Sigmoid colon (tissue), 7 donors: ENCODE results near the gene MS4A18. TPM values are rescaled to one million over a fixed set of nuclear protein-coding genes. Genes with fewer than 3 reads are reported as not detected.

Experiments
- DNase-seq: peaks from one replicate; pipeline ENCODE4 v3.0.0-alpha.2; 2019
- H3K27ac ChIP-seq, 4 donors: fragments of 200-600 bp; sonication (generic); one replicate each; pipeline ENCODE4 v1.5.1; 2016 to 2019; ENCODE audit warnings: mild to moderate bottlenecking in 1 of 4
- H3K27me3 ChIP-seq, 3 donors: fragments of 200-600 bp; sonication (generic); one replicate each; pipeline ENCODE4 v1.5.1; 2019; ENCODE audit warnings: mild to moderate bottlenecking in 1 of 3
- H3K36me3 ChIP-seq, 4 donors: fragments of 200-600 bp; sonication (generic); one replicate each; pipeline ENCODE4 v1.5.1; 2016 to 2019
- H3K4me1 ChIP-seq, 4 donors: fragments of 200-600 bp; sonication (generic); one replicate each; pipeline ENCODE4 v1.5.1; 2017 to 2019
- H3K4me3 ChIP-seq, 4 donors: fragments of 200-600 bp; sonication (generic); one replicate each; pipeline ENCODE4 v1.5.1; 2017 to 2019; ENCODE audit warnings: mild to moderate bottlenecking in 2 of 4, moderate library complexity in 1 of 4
- H3K9me3 ChIP-seq, 4 donors: fragments of 200-600 bp in 3 of 4; sonication (generic) in 3 of 4; one replicate each; pipeline versions ENCODE4 v1.5.1 to v1.6.1; 2013 to 2019
- CTCF ChIP-seq, 4 experiments: fragments of 450-650 bp in 3 of 4; fragments of 200-600 bp in 1 of 4; IDR thresholded peaks; one replicate each; pipeline ENCODE4 v1.5.1; 2016 to 2019; ENCODE audit warnings: antibody characterized with exemption in 4 of 4, mild to moderate bottlenecking in 3 of 4, moderate library complexity in 2 of 4
- EP300 ChIP-seq, 4 donors: sonication (generic); formaldehyde crosslinking; IDR thresholded peaks; one replicate each; pipeline ENCODE4 v1.6.1; 2017; ENCODE audit warnings: antibody characterized with exemption in 4 of 4
- POLR2A ChIP-seq, 2 donors: fragments of 450-650 bp; IDR thresholded peaks; one replicate each; pipeline ENCODE4 v1.6.1; 2016; ENCODE audit warnings: antibody characterized with exemption in 2 of 2, mild to moderate bottlenecking in 2 of 2, moderate library complexity in 2 of 2
- POLR2AphosphoS5 ChIP-seq, 4 donors: sonication (generic); formaldehyde crosslinking; IDR thresholded peaks; one replicate each; pipeline ENCODE4 v1.6.1; 2017; ENCODE audit warnings: antibody characterized with exemption in 4 of 4
- WGBS, 2 donors: extraction: QIAGEN DNeasy Blood & Tissue Kit; methylation state at CpG; one replicate each; pipeline ENCODE4 v1.1.7; 2013; 5-methylcytosine and 5-hydroxymethylcytosine counted together
- intact Hi-C: fragments of 100-400 bp; cut with DNase I; formaldehyde crosslinking; loops from one replicate; pipeline ENCODE4 v1.15.1; 2023
- polyA plus RNA-seq, 3 donors: library from polyadenylated mRNA; stranded (reverse); fragments of 200-250 nt; gene quantifications; one replicate each; pipeline ENCODE4 v1.2.3, GENCODE V29; 2013
- total RNA-seq, 4 donors: library from RNA; depleted of rRNA; stranded (reverse); fragments of >200 nt; gene quantifications; one replicate each; pipeline ENCODE4 v1.1.0, GENCODE V29; 2016
- donor health status: healthy with polysubstance abuse.
- donor health status: Bipolar disorder and iron deficiency.
- donor health status: healthy.

The MS4A18 gene
- total and polyA plus RNA-seq, 7 donors = 0.10 TPM; not detected in 6

- no peak for DNase-seq
- Histone ChIP-seq H3K27me3 (peaks cover 0 to 3% (median 0%) of the 10 kb centered on the region in 3 donors), H3K9me3 (no peaks in the 10 kb centered on the region), H3K36me3 (no peaks in the 10 kb centered on the region), H3K4me3 (no peak overlapping the region), H3K4me1 (no peaks in the 10 kb centered on the region), H3K27ac (no peak overlapping the region)
- 84 to 90% methylated on average over 1 of the region's 1 CpG for WGBS, 2 donors
- TF ChIP-seq POLR2A (IDR thresholded peaks at IDR 0.05) (no peak), EP300 (IDR thresholded peaks at IDR 0.05) (no peak), CTCF (IDR thresholded peaks at IDR 0.05) (no peak), POLR2AphosphoS5 (IDR thresholded peaks at IDR 0.05) (no peak)
- intact Hi-C loops = no loop called here
Observed at GRCh38 chr11:60725592-60725991, 1.1 kb downstream of the MS4A18 start.

GRCh38 chr11:60731586-60731985 is 7.1 kb downstream of the MS4A18 start:
- H3K27me3 ChIP-seq = peaks cover 0 to 3% (median 0%) of the 10 kb centered on the region in 3 donors
- intact Hi-C loops = no loop called here
- H3K4me3 ChIP-seq = no peak overlapping the region
- H3K9me3 ChIP-seq = no peaks in the 10 kb centered on the region
- no peaks in the 10 kb centered on the region for H3K4me1 ChIP-seq
- WGBS, 2 donors = 79 to 84% methylated on average over 8 of the region's 8 CpGs
- no peaks in the 10 kb centered on the region for H3K36me3 ChIP-seq
- H3K27ac ChIP-seq = no peak overlapping the region
- TF ChIP-seq POLR2A (IDR thresholded peaks at IDR 0.05) (no peak), EP300 (IDR thresholded peaks at IDR 0.05) (no peak), CTCF (IDR thresholded peaks at IDR 0.05) (no peak)
- no peak for DNase-seq

- no peaks in the 10 kb centered on the region for H3K9me3 ChIP-seq
- H3K36me3 ChIP-seq = no peaks in the 10 kb centered on the region
- TF ChIP-seq EP300 (IDR thresholded peaks at IDR 0.05) = no peak
- TF ChIP-seq POLR2A (IDR thresholded peaks at IDR 0.05) = no peak
- TF ChIP-seq CTCF (IDR thresholded peaks at IDR 0.05) = no peak
- no peak for TF ChIP-seq POLR2AphosphoS5 (IDR thresholded peaks at IDR 0.05)
- intact Hi-C loops = no loop called here
- H3K4me1 ChIP-seq = no peaks in the 10 kb centered on the region
- no peak overlapping the region for H3K4me3 ChIP-seq
- DNase-seq = no peak
- H3K27ac ChIP-seq = no peak overlapping the region
- no peaks in the 10 kb centered on the region for H3K27me3 ChIP-seq
- WGBS, 2 donors = 55 to 82% methylated on average over 4 of the region's 4 CpGs
Observed at GRCh38 chr11:60734279-60734678, 9.8 kb downstream of the MS4A18 start.

- DNase-seq = no peak
- Histone ChIP-seq H3K27me3 (no peaks in the 10 kb centered on the region), H3K27ac (no peak overlapping the region), H3K4me1 (no peaks in the 10 kb centered on the region), H3K36me3 (no peaks in the 10 kb centered on the region), H3K9me3 (no peaks in the 10 kb centered on the region), H3K4me3 (no peak overlapping the region)
- intact Hi-C loops = no loop called here
- TF ChIP-seq POLR2A (IDR thresholded peaks at IDR 0.05) (no peak), CTCF (IDR thresholded peaks at IDR 0.05) (no peak), EP300 (IDR thresholded peaks at IDR 0.05) (no peak), POLR2AphosphoS5 (IDR thresholded peaks at IDR 0.05) (no peak)
- WGBS, 2 donors = 81 to 88% methylated on average over 7 of the region's 7 CpGs
Observed at GRCh38 chr11:60739114-60739513, 14.6 kb downstream of the MS4A18 start.

GRCh38 chr11:60740573-60740972 is 16.1 kb downstream of the MS4A18 start:
- Histone ChIP-seq H3K4me1 (no peaks in the 10 kb centered on the region), H3K9me3 (no peaks in the 10 kb centered on the region), H3K27ac (no peak overlapping the region), H3K4me3 (no peak overlapping the region), H3K27me3 (no peaks in the 10 kb centered on the region), H3K36me3 (no peaks in the 10 kb centered on the region)
- no peak for DNase-seq
- TF ChIP-seq EP300 (IDR thresholded peaks at IDR 0.05) (no peak), POLR2A (IDR thresholded peaks at IDR 0.05) (no peak), CTCF (IDR thresholded peaks at IDR 0.05) (no peak), POLR2AphosphoS5 (IDR thresholded peaks at IDR 0.05) (no peak)
- intact Hi-C loops = no loop called here
